Endothelial cell of umbilical vein (primary cell): ENCODE data around the gene AIDA. TPM values are rescaled to one million over a fixed set of nuclear protein-coding genes. Genes with fewer than 3 reads are reported as not detected.

Experiments used
- BruUV-seq: library from RNA; stranded (reverse); fragments of 400-500 nt; replicated peaks from 2 replicates; lab custom pipeline; 2021; lab: Mats Ljungman, UMichigan
- CTCF ChIA-PET: fragments of 300-600, 350-600 bp; sonication (Branson Sonifier 250); formaldehyde crosslinking; loops from one replicate; lab custom pipeline; 2021; ENCODE audit warnings: antibody characterized with exemption, inconsistent platforms; lab: Charles Lee
- POLR2A ChIA-PET: fragments of 300-600, 350-600 bp; sonication (Branson Sonifier 250); formaldehyde crosslinking; loops from one replicate; lab custom pipeline; 2021; ENCODE audit warnings: antibody characterized with exemption, inconsistent platforms; lab: Charles Lee
- DNase-seq: peaks from one replicate; pipeline ENCODE4 v3.0.0-alpha.2; 2011; ENCODE audit warnings: low read depth, low spot score
- FAIRE-seq: peaks from 2 replicates; lab custom pipeline; 2011; peaks lifted over from hg19 to GRCh38; lab: Jason Lieb, UNC
- H2AFZ ChIP-seq: 2 replicates; pipeline ENCODE4 v1.6.0; 2012; ENCODE audit warnings: low read depth, low read length, control low read depth, inconsistent platforms
- H3K27ac ChIP-seq: 2 replicates; pipeline ENCODE4 v1.5.1; 2011; ENCODE audit warnings: low read depth, mild to moderate bottlenecking, control low read depth, low read length, moderate library complexity; ENCODE audit not compliant: insufficient read depth
- H3K27me3 ChIP-seq, 2 experiments: 2 replicates each; pipeline versions ENCODE4 v1.6.0 to v1.6.1; 2011; ENCODE audit warnings: low read length in 2 of 2, mixed read lengths in 1 of 2; ENCODE audit not compliant: control insufficient read depth in 2 of 2, insufficient read depth in 2 of 2
- H3K36me3 ChIP-seq, 2 experiments: 2 replicates in 1 of 2; 3 replicates in 1 of 2; pipeline ENCODE4 v1.5.1; 2011; ENCODE audit warnings: low read length in 2 of 2, mild to moderate bottlenecking in 1 of 2, moderate library complexity in 1 of 2; ENCODE audit not compliant: control insufficient read depth in 2 of 2, insufficient read depth in 2 of 2; ENCODE audit errors: extremely low read depth in 1 of 2
- H3K4me1 ChIP-seq: 3 replicates; pipeline ENCODE4 v1.5.1; 2011; ENCODE audit warnings: mild to moderate bottlenecking, low read length; ENCODE audit not compliant: control insufficient read depth, insufficient read depth; ENCODE audit errors: extremely low read depth
- H3K4me2 ChIP-seq: 2 replicates; pipeline ENCODE4 v1.6.1; 2011; ENCODE audit warnings: low read length, control low read depth, mixed read lengths; ENCODE audit not compliant: insufficient read depth
- H3K4me3 ChIP-seq, 3 experiments: fragments of 200-600 bp in 1 of 3; sonication (generic), shearing (Covaris generic) in 1 of 3; replicated peaks in 1 of 3; 2 replicates each; pipeline ENCODE4 v1.5.1; 2011 to 2016; ENCODE audit warnings: control low read depth in 3 of 3, low read length in 3 of 3, mild to moderate bottlenecking in 2 of 3, inconsistent platforms in 1 of 3, low read depth in 1 of 3, moderate library complexity in 1 of 3; ENCODE audit not compliant: insufficient read depth in 1 of 3
- H3K79me2 ChIP-seq: 2 replicates; pipeline ENCODE4 v1.6.0; 2012; ENCODE audit warnings: low read length, inconsistent platforms; ENCODE audit not compliant: control insufficient read depth, insufficient read depth
- H3K9ac ChIP-seq: replicated peaks from 2 replicates; pipeline ENCODE3; 2011; ENCODE audit warnings: low read length, control low read depth; ENCODE audit not compliant: insufficient read depth; ENCODE audit errors: extremely low read depth
- H3K9me1 ChIP-seq: replicated peaks from 3 replicates; pipeline ENCODE4 v1.6.0; 2011; ENCODE audit warnings: mild to moderate bottlenecking, low read length; ENCODE audit not compliant: control insufficient read depth, insufficient read depth; ENCODE audit errors: extremely low read depth
- H3K9me3 ChIP-seq: replicated peaks from 2 replicates; pipeline ENCODE4 v1.5.1; 2012; ENCODE audit warnings: low read length, inconsistent platforms; ENCODE audit not compliant: control insufficient read depth, insufficient read depth
- H4K20me1 ChIP-seq: replicated peaks from 2 replicates; pipeline ENCODE3; 2011; ENCODE audit warnings: mild to moderate bottlenecking, low read length; ENCODE audit not compliant: control insufficient read depth, insufficient read depth; ENCODE audit errors: extremely low read depth
- CTCF ChIP-seq, 2 donors: IDR thresholded peaks; 1 replicate in 1 of 2; 2 replicates in 1 of 2; pipeline ENCODE4 v1.5.1; 2011; ENCODE audit warnings: low read length in 2 of 2, mild to moderate bottlenecking in 2 of 2, moderate library complexity in 2 of 2, control low read depth in 1 of 2, inconsistent platforms in 1 of 2, low read depth in 1 of 2; ENCODE audit not compliant: insufficient read depth in 1 of 2; ENCODE audit errors: extremely low read depth in 1 of 2
- GATA2 ChIP-seq: IDR thresholded peaks from 2 replicates; pipeline ENCODE4 v1.7.0; 2011; ENCODE audit warnings: low read depth, mild to moderate bottlenecking, moderate library complexity, mixed read lengths, low read length; ENCODE audit not compliant: insufficient read length, insufficient read depth
- JUN ChIP-seq: IDR thresholded peaks from 2 replicates; pipeline ENCODE4 v1.6.1; 2011; ENCODE audit warnings: borderline replicate concordance, low read depth; ENCODE audit not compliant: insufficient read length, insufficient read depth
- MYC ChIP-seq: IDR thresholded peaks from one replicate; pipeline ENCODE4 v1.6.1; 2011; ENCODE audit warnings: mild to moderate bottlenecking, low read depth, low read length
- POLR2AphosphoS5 ChIP-seq: IDR thresholded peaks from 2 replicates; pipeline ENCODE4 v1.6.1; 2012; ENCODE audit warnings: low read depth, mild to moderate bottlenecking, control low read depth, low read length, moderate library complexity; ENCODE audit not compliant: insufficient read depth
- dilution Hi-C: fragments of 300-500 bp; cut with MboI; formaldehyde crosslinking; loops from one replicate; pipeline ENCODE4 v1.15.0; 2019; ENCODE audit warnings: low sequenced_read_pairs; ENCODE audit not compliant: extremely low pct_ligation_motif_present
- intact Hi-C: fragments of 100-400 bp; cut with micrococcal nuclease; formaldehyde crosslinking; loops from one replicate; pipeline ENCODE4 v1.10.0; 2022
- polyA plus RNA-seq, 4 experiments: library from polyadenylated mRNA; depleted of rRNA in 3 of 4; stranded (reverse) in 3 of 4; unstranded in 1 of 4; fragments of >200 nt; gene quantifications; 2 replicates each; pipeline versions ENCODE4 v1.2.1 to v1.2.3, GENCODE V29; 2011 to 2012; ENCODE audit warnings: missing spikeins in 1 of 4
- total RNA-seq: library from RNA; stranded (reverse); gene quantifications from 2 replicates; pipeline ENCODE4 v1.2.3, GENCODE V29; 2021
- TF ChIP-seq, protein P1 (sequence below): IDR thresholded peaks from 2 replicates; pipeline ENCODE4 v1.6.1; 2011; ENCODE audit not compliant: insufficient read depth, insufficient read length

Gene AIDA
- total and polyA plus RNA-seq, 2 donors (not counting 3 experiments of a cell fraction or from before 2014, with no cell fraction given) = 32.8 to 75.4 TPM

DNA sequence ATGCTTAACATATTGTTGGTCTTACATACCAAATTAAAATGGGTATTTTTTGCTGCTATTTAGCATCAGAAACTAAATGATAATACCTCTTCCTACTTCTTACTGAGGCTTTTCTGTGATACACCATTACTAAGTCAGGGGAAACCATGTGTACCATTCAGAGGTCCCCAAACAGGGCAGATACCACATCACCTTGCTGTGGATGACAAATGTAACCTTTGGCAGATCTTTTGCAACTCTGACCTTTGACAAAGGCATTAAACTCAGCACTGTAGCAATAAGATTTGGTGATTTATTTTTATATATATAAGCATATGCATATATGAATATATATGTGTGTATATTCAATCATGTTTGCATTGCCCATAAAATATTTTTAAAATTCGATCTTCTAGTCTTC lies 27.6 kb upstream of the AIDA start:
- no TSS peak for BruUV-seq
- H3K79me2 ChIP-seq = no peaks in the 10 kb centered on the region
- no peak overlapping the region for H3K9ac ChIP-seq
- DNase-seq (no peak), FAIRE-seq (no peak)
- H3K27ac ChIP-seq = no peak overlapping the region
- ChIA-PET POLR2A (no interaction called here), CTCF (interaction anchor here (0.8 to 2.3 kb wide), 6 partner anchors 341 to 390 kb away, joined by 4 to 39 read pairs (median 16); no protein-coding TSS in a partner anchor)
- intact Hi-C loops (loop anchor here (2.0 kb wide), 1 partner anchor 53 kb away; no protein-coding TSS in a partner anchor), dilution Hi-C loops (no loop called here)
- H3K27me3 ChIP-seq = no peaks in the 10 kb centered on the region
- no peak overlapping the region for H2AFZ ChIP-seq
- no peak overlapping the region for H3K4me3 ChIP-seq
- TF ChIP-seq MYC (no peak), JUN (no peak), GATA2 (no peak), POLR2AphosphoS5 (no peak)
- TF ChIP-seq, protein P1, sequence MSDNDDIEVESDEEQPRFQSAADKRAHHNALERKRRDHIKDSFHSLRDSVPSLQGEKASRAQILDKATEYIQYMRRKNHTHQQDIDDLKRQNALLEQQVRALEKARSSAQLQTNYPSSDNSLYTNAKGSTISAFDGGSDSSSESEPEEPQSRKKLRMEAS = no peak
- peaks cover 0 to 3% of the 10 kb centered on the region in 2 experiments for H3K36me3 ChIP-seq
- no peak overlapping the region for H3K4me2 ChIP-seq
- H3K9me3 ChIP-seq = no peaks in the 10 kb centered on the region
- H3K4me1 ChIP-seq = no peaks in the 10 kb centered on the region
- H3K9me1 ChIP-seq = no peaks in the 10 kb centered on the region
- no peaks in the 10 kb centered on the region for H4K20me1 ChIP-seq

GRCh38 chr1:222739465-222739864 lies 27.2 kb upstream of the AIDA start:
- ChIA-PET POLR2A (no interaction called here), CTCF (interaction anchor here (0.9 to 2.3 kb wide), 11 partner anchors 8 to 391 kb away, joined by 3 to 39 read pairs (median 6); no protein-coding TSS in a partner anchor)
- H3K9me1 ChIP-seq = no peaks in the 10 kb centered on the region
- no peaks in the 10 kb centered on the region for H4K20me1 ChIP-seq
- H3K4me1 ChIP-seq = no peaks in the 10 kb centered on the region
- no peak overlapping the region for H3K9ac ChIP-seq
- H3K36me3 ChIP-seq = peaks cover 0 to 8% of the 10 kb centered on the region in 2 experiments
- no peak overlapping the region for H3K4me2 ChIP-seq
- FAIRE-seq (no peak), DNase-seq (no peak)
- no TSS peak for BruUV-seq
- H3K79me2 ChIP-seq = no peaks in the 10 kb centered on the region
- intact Hi-C loops = loop anchor here (2.0 kb wide), 1 partner anchor 53 kb away; no protein-coding TSS in a partner anchor
- no peak overlapping the region for H3K4me3 ChIP-seq
- no peak overlapping the region for H3K27ac ChIP-seq
- no peaks in the 10 kb centered on the region for H3K9me3 ChIP-seq
- no peak overlapping the region for H2AFZ ChIP-seq
- dilution Hi-C loops = no loop called here
- TF ChIP-seq CTCF (IDR thresholded peaks at IDR 0.05; ENCODE audit: extremely low read depth in 1 of 2, insufficient read depth in 1 of 2, low read depth in 1 of 2, low read length in 2 of 2) = no peak
- TF ChIP-seq POLR2AphosphoS5 = no peak
- H3K27me3 ChIP-seq = no peaks in the 10 kb centered on the region
